Measurements from ENCODE around the gene OSBPL6.
"Not testable (repeated sequence)": the region's sequence is repeated elsewhere in the genome, so short reads cannot be mapped to it uniquely, and the experiment has no call there.

Gene OSBPL6

GRCh38 chr2:178193823-178194599 lies at the start of gene OSBPL6:
OSBPL6 (plus strand) TSS chr2:178194512; CDS start chr2:178306185, 111,673 bp downstream.
- H3K4me3 ChIP-seq (ENCODE audit: low read depth, low read length): peak within 1 kb of the TSS; percentile 68
- TF ChIP-seq, protein P1, sequence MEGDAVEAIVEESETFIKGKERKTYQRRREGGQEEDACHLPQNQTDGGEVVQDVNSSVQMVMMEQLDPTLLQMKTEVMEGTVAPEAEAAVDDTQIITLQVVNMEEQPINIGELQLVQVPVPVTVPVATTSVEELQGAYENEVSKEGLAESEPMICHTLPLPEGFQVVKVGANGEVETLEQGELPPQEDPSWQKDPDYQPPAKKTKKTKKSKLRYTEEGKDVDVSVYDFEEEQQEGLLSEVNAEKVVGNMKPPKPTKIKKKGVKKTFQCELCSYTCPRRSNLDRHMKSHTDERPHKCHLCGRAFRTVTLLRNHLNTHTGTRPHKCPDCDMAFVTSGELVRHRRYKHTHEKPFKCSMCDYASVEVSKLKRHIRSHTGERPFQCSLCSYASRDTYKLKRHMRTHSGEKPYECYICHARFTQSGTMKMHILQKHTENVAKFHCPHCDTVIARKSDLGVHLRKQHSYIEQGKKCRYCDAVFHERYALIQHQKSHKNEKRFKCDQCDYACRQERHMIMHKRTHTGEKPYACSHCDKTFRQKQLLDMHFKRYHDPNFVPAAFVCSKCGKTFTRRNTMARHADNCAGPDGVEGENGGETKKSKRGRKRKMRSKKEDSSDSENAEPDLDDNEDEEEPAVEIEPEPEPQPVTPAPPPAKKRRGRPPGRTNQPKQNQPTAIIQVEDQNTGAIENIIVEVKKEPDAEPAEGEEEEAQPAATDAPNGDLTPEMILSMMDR (IDR thresholded peaks at IDR 0.05; ENCODE audit: low read depth, low read length, missing control alignments): peak; percentile 17
- DNase-seq (ENCODE audit: low read depth): no peak

DNA sequence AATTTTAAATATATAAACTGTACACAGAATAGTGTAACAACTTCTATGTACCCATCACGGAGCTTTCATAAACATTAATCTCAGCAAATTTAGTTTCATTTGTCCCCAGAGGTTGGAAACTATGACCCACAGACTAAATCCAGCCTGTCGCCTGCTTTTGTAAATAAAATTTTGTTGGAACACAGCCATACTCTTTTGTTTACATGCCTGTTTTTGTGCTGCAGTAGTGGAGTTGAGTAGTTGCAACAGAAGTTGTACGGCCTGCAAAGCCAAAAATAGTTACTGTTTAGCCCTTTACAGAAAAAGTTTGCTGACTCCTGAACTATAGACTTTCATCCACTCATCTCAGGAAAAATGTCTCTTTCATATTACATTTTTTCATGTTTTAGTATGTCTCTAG lies 42.3 kb upstream of the OSBPL6 start:
- TF ChIP-seq, protein P1 (IDR thresholded peaks at IDR 0.05; ENCODE audit: low read depth, low read length, missing control alignments): no peak
- no peak for DNase-seq (ENCODE audit: low read depth)
- no peak overlapping the region for H3K4me3 ChIP-seq (ENCODE audit: low read depth, low read length)

DNA sequence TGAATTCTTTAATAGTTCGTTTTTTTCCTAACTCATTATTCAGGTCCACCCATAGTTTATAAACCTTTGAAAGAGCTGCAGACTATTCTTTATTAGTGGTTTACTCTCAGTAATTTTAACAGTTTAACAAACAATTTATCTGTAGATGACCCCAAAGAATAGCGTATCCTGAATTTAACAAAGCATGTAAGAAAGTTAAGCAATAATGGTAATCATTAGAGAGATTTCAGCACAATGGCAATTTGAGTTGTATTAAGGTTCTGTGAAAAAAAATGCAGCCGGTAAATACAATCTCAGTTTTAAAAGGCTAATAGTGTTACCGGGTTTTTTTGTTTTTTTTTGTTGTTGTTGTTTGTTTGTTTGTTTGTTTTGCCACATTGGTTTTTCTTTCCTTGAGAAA lies 41.8 kb upstream of the OSBPL6 start:
- DNase-seq (ENCODE audit: low read depth): no peak
- TF ChIP-seq, protein P1 (IDR thresholded peaks at IDR 0.05; ENCODE audit: low read depth, low read length, missing control alignments): no peak
- no peak overlapping the region for H3K4me3 ChIP-seq (ENCODE audit: low read depth, low read length)

DNA sequence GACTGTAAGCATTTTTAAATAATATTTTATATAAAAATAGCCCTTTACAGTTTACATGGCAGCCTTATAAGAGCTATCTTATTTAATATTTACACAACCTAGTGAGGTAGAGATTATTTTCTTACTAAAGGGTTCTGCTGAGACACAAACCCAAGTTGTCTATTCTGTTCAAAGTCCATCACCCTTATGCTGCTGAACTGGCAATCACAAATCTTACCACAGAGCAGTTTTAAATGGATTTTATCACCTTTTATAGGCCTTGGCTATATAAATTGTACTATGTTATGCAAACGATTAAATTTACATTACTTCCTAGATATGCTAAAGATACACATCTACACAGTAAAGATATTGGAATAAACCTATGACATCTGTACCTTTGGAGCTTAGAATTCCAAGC lies 41.3 kb upstream of the OSBPL6 start:
- H3K4me3 ChIP-seq (ENCODE audit: low read depth, low read length): no peak overlapping the region
- no peak for DNase-seq (ENCODE audit: low read depth)
- TF ChIP-seq, protein P1 (IDR thresholded peaks at IDR 0.05; ENCODE audit: low read depth, low read length, missing control alignments): no peak

DNA sequence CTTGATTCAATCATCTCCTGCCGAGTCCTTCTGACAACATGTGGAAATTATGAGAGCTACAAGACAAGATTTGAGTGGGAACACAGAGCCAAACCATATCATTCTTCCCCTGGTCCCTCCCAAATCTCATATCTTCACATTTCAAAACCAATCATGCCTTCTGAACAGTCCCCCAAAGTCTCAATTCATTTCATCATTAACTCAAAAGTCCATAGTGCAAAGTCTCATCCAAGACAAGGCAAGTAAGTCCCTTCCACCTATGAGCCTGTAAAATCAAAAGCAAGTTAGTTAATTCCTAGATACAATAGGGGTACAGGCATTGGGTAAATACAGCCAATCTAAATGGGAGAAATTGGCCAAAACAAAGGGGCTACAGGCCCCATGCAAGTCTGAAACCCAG lies 40.4 kb upstream of the OSBPL6 start:
- not testable (repeated sequence) for H3K4me3 ChIP-seq (ENCODE audit: low read depth, low read length); DNase-seq (ENCODE audit: low read depth)

- DNase-seq (ENCODE audit: low read depth): no peak
- no peak overlapping the region for H3K4me3 ChIP-seq (ENCODE audit: low read depth, low read length)
- TF ChIP-seq, protein P1 (IDR thresholded peaks at IDR 0.05; ENCODE audit: low read depth, low read length, missing control alignments): no peak
Observed at GRCh38 chr2:178155524-178155923, 38.8 kb upstream of the OSBPL6 start.

DNA sequence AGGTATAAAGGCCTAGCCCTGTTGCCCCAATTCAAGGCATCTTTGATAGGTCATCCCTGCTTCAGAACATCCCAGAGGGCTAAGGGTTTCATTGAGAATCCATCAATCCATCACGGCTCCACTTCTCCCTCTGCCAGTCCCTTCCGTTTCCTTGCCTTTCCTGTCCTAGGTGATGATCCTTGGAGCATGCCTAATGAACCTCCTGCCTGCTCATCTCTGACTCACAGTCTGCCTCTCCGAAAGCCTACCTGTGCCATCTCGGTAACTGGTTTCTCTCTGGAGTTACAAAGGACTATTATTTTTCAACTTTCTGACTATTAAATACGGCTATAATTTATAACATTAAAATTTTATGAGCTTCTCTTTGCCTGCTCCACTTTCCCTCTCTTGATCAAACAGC lies 36.7 kb upstream of the OSBPL6 start:
- H3K4me3 ChIP-seq (ENCODE audit: low read depth, low read length): no peak overlapping the region
- TF ChIP-seq, protein P1 (IDR thresholded peaks at IDR 0.05; ENCODE audit: low read depth, low read length, missing control alignments): no peak
- DNase-seq (ENCODE audit: low read depth): no peak
